ENCODE data around the gene RP2.

Gene RP2

DNA sequence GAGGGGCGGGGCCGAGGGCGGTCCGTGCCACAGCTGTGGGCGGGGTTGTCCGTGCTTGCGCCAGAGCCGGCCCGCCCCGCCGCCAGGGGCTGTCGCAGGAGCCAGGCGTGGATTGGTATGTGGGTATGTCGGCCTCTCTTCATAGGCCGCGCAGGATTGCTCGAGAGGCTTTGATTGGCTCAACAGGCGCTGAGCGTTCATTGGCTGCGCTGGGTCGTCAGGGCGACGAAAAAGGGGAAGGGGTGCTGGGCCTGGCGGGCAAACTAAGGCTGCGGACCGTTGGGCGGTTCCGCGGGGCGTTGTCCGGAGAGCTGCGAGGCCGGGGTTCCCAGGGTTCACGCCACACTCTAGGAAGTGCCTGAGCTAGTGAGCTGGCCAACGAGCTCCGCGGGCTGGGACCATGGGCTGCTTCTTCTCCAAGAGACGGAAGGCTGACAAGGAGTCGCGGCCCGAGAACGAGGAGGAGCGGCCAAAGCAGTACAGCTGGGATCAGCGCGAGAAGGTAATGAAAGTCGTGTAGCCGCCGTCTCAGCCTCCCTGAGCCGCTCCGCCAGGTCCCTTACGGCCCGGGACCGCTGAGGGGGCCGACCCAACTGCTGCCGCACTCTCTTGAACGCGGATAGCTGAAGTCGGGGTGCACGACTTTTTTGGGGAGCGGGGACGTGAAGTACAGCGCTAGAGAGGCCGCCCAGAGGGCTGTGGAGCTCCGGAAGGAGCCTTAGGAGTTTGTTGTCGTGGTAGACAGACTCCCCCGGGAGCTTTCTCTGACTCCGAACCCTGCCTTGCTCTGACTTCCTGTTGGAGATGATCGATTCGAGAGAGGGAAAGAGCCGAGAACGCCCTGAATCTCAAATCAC is at the start of gene RP2:
RP2 (plus strand) TSS at position 343 of the 857 bp plus-strand sequence; CDS start at position 401, 58 bp downstream.
- peak within 1 kb of the TSS; percentile 92 for H3K27ac Mint-ChIP-seq

DNA sequence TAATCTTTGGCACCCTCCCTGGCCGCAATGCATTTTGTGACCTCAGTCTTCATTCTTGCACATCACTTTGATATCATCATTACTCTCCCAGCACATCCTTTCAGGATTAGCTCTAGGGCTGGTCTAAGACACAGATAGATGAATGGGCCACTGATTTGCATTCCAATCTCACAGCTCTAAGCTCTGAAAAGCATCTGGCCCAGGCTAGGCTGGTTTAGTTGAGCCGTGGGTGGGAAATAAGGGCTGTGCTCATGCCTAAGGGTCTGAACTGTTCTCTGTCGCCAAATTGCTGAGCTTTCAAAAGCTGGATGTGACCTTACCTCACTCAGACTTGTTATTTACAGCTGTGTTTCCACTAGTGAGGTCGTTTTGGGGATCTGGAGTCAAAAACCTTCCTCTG is 47.9 kb upstream of the RP2 start:
- H3K4me3 Mint-ChIP-seq = no peak overlapping the region
- H3K4me1 Mint-ChIP-seq (ENCODE audit: low read depth) = peaks cover 22% of the 10 kb centered on the region

More for the DNA sequence above, at the start of gene RP2:
- Mint-ChIP-seq H3K4me3 (peak within 1 kb of the TSS; percentile 95), H3K9me3 (no peaks in the 10 kb centered on the region), H3K4me1 (ENCODE audit: low read depth) (peaks cover 12% of the 10 kb centered on the region), H3K27me3 (peaks cover 19% of the 10 kb centered on the region), H3K36me3 (ENCODE audit: low read depth) (peaks cover 10% of the 10 kb centered on the region)
- peak; percentile 88 for DNase-seq

DNA sequence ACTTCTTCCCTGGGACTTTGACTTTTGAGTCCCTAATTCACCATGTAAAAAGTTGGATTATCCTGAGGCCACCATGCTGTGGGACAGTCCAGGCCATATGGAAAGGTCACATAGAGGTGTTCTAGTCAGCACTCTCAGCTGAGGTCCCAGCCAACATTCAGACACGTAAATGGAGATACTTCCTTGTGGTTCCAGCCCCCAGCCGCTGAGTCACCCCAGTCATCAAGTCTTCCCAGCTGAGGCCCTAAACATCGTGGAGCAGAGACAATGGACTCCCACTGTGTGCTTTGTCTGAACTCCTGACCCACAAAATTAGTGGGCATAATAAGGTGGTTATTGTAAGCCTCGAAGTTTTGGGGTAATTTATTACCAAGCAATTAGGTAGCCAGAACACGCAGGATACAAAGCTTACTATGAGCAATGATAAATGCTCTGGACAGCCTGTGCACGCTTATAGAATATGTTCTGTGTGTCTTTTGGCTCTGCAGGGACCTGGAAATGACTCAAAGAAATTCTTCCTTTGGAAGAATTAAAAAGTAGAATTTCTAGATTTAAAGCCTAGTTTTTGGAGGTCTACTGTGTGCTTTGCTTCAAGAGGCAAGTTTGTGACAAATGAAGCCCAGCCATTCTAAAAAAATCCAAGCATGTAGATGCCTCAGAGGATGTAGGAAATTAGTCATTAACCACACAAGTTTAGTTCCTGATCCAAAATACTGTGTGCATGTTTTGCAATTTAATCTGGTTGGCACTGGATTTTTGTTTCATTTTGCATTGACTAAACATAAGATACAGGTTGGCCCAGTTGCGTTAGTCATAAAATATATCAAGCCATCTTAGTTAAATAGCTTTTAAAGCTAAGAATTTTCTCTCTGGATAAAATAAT is 44.7 kb upstream of the RP2 start:
- H3K36me3 Mint-ChIP-seq (ENCODE audit: low read depth) = no peaks in the 10 kb centered on the region
- peak overlapping the region; percentile 27 for H3K4me3 Mint-ChIP-seq
- H3K4me1 Mint-ChIP-seq (ENCODE audit: low read depth) = peaks cover 22% of the 10 kb centered on the region
- no peak for DNase-seq
- peak overlapping the region; percentile 66 for H3K27ac Mint-ChIP-seq
- no peaks in the 10 kb centered on the region for H3K9me3 Mint-ChIP-seq
- peaks cover 21% of the 10 kb centered on the region for H3K27me3 Mint-ChIP-seq

More for the DNA sequence above, 47.9 kb upstream of the RP2 start:
- H3K27me3 Mint-ChIP-seq = peaks cover 21% of the 10 kb centered on the region
- DNase-seq = no peak
- H3K9me3 Mint-ChIP-seq = no peaks in the 10 kb centered on the region
- no peaks in the 10 kb centered on the region for H3K36me3 Mint-ChIP-seq (ENCODE audit: low read depth)
- H3K27ac Mint-ChIP-seq = no peak overlapping the region

DNA sequence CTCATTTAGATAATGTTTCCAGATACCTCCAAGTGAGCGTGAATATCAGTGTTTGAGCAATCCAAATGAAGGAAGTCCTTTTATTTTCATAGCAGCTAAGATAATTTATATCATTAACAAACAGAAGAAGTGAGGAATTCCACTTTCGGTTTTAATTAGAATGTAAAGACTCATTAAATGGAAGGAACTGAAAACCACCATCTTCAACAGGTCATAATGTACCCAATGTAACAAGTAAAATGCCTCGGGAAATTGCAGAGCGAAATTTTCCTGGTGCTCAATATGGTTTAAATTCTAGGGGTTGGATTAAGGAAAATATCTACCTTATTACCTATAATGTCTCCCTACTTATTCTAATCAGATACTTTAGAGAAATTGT is 44.0 kb upstream of the RP2 start:
- Mint-ChIP-seq H3K27ac (peak overlapping the region; percentile 66), H3K36me3 (ENCODE audit: low read depth) (no peaks in the 10 kb centered on the region), H3K4me3 (no peak overlapping the region), H3K27me3 (peaks cover 21% of the 10 kb centered on the region), H3K4me1 (ENCODE audit: low read depth) (peaks cover 22% of the 10 kb centered on the region), H3K9me3 (no peaks in the 10 kb centered on the region)
- no peak for DNase-seq

DNA sequence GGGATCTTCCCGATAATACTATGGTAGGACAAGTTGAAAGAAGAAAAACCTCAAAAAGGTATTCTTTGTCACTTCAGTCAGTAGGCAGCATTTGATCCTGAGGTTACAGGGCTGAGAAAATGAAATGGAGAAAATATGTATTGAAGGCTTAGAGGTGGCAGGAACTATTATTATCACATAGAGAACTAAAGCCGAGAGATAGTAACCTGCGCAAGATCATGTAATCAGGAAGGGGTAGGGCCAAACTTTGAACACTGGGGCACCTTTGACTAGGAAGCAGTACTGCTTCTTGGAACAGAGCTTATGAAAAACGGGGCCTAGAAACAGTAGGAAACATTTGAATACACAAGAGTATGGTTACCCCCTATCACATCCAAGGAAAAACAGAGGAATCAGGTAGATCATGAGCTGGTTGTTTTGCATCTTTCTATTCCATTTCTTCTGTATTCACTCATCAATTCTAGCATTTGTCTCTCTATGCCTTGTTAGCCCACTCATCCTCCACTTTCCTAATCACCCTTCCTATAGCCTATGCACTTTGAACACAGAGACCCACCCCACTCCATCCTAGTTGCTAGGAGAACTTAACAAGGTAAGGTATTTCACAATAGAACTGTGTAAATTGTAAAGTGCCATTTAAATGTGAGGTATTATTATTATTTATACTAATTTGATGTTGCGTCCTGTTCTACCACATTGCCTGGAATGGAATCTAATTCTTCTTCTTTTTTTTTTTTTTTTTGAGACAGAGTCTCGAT is 43.3 kb upstream of the RP2 start:
- Mint-ChIP-seq H3K9me3 (no peaks in the 10 kb centered on the region), H3K36me3 (ENCODE audit: low read depth) (no peaks in the 10 kb centered on the region), H3K4me3 (no peak overlapping the region), H3K27me3 (peaks cover 16% of the 10 kb centered on the region), H3K27ac (peak overlapping the region; percentile 66), H3K4me1 (ENCODE audit: low read depth) (peaks cover 22% of the 10 kb centered on the region)
- DNase-seq = no peak

DNA sequence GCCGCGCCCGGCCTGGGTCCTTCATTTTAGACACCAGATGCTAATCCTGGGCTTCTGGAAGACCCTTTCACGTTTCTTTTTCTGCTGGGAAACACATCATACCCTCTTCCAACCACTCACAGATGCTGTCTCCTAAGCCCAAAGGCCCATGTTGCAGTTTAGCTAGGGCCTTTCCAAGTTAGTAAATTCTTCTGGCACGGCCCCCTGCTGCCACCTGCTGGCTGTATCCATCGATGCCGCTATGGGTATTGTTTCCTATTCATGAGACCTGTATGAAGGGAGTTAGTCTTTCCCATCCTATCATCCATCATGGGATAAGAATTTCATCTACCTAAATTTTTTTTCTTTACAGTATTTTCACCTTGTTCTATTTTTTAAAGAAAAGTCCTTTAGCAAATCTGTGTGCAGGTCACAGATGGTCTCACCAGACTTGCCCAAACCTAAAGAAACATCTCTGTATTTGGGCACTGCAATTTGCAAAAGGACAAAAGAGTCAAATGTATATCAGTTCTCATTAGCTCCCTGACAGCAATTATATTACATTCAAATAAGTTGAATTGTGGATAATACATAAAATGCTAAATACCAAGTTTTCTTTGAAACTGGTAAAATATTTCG is 40.2 kb upstream of the RP2 start:
- H3K4me3 Mint-ChIP-seq = no peak overlapping the region
- H3K4me1 Mint-ChIP-seq (ENCODE audit: low read depth) = peaks cover 21% of the 10 kb centered on the region
- no peaks in the 10 kb centered on the region for H3K9me3 Mint-ChIP-seq
- H3K27ac Mint-ChIP-seq = no peak overlapping the region
- DNase-seq = peak; percentile 82
- H3K36me3 Mint-ChIP-seq (ENCODE audit: low read depth) = no peaks in the 10 kb centered on the region
- peaks cover 15% of the 10 kb centered on the region for H3K27me3 Mint-ChIP-seq

DNA sequence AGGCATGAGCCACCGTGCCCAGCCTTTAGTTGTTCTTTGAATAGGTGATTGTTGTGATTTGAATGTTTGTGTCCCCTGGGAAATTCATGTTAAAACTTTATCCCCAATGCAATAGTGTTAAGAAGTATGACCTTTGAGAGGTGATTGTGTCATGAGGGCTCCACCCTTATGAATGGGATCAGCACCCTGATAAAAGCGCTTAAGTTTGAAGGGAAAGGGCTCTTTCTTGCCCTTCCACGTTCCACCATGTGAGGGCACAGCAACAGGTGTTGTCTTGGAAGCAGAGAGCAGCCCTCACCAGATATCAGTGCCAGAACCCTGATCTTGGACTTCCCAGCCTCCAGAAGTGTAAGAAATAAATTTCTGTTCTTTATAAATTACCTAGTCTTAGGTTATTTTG is 33.7 kb upstream of the RP2 start:
- DNase-seq = no peak
- Mint-ChIP-seq H3K9me3 (no peaks in the 10 kb centered on the region), H3K27me3 (peaks cover 22% of the 10 kb centered on the region), H3K27ac (no peak overlapping the region), H3K4me1 (ENCODE audit: low read depth) (no peaks in the 10 kb centered on the region), H3K4me3 (no peak overlapping the region), H3K36me3 (ENCODE audit: low read depth) (no peaks in the 10 kb centered on the region)

DNA sequence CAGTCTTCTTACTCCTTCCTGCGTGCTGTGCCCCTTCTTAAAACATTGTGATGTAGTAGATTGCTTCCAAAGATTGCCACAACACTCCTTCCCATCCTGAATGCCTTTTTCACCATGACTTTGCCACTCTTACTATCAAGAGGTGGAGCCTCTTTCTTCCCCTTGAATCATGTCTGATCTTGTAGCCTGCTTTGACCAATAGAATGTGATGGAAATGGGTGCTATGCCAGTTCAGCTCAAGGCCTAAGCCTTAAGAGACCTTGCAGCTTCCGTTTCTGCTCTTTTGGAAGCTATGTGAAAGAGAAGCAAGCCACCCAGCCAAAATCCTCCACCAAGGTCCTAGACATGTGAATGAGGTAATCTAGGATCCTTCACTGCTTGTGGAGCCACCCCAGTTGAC is 31.6 kb upstream of the RP2 start:
- Mint-ChIP-seq H3K4me3 (no peak overlapping the region), H3K27me3 (peaks cover 28% of the 10 kb centered on the region), H3K9me3 (no peaks in the 10 kb centered on the region), H3K27ac (no peak overlapping the region), H3K4me1 (ENCODE audit: low read depth) (no peaks in the 10 kb centered on the region), H3K36me3 (ENCODE audit: low read depth) (no peaks in the 10 kb centered on the region)
- no peak for DNase-seq

DNA sequence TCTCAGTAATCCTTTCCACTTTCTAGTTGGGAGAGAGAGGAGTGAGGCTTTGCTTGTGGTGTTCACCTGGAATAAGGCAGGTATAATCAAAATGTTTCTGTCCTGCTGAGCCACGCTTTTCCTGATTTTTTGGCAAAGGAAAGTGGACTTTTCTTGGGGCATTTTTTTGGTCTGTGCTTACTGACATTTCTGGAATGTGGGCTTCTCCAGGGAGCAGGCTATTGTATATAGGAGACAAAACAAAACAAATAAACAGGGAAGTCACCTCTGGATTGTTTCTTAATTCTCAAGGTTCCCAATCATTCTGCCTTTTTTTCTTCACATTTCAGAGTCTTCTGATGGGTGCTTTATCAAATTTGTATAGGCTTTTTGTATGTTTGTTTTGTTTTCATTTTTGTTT is 25.7 kb upstream of the RP2 start:
- Mint-ChIP-seq H3K4me3 (no peak overlapping the region), H3K27me3 (peaks cover 40% of the 10 kb centered on the region), H3K36me3 (ENCODE audit: low read depth) (no peaks in the 10 kb centered on the region), H3K27ac (no peak overlapping the region), H3K9me3 (no peaks in the 10 kb centered on the region), H3K4me1 (ENCODE audit: low read depth) (no peaks in the 10 kb centered on the region)
- no peak for DNase-seq

DNA sequence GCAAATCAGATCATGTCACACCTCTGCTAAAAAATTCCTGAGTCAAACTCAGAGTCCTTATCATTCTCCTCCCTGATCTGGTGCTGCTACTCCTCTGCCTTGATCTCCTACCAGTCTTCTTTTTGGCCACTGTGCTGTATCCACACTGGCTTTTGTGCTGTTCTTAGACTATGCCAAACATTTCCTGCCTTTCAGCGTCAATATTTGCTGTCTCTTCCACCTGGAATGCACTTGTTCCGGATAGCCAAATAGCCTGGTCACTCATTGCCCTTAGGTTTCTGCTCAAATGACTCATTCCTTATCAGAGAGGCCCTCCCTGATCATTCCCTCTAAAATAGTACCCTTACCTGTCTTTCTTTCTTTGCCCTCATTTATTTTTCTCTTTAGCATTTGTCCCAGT is 24.4 kb upstream of the RP2 start:
- H3K36me3 Mint-ChIP-seq (ENCODE audit: low read depth) = no peaks in the 10 kb centered on the region
- H3K4me1 Mint-ChIP-seq (ENCODE audit: low read depth) = no peaks in the 10 kb centered on the region
- H3K27me3 Mint-ChIP-seq = peaks cover 45% of the 10 kb centered on the region
- no peak overlapping the region for H3K27ac Mint-ChIP-seq
- no peak for DNase-seq
- H3K9me3 Mint-ChIP-seq = no peaks in the 10 kb centered on the region
- H3K4me3 Mint-ChIP-seq = no peak overlapping the region

DNA sequence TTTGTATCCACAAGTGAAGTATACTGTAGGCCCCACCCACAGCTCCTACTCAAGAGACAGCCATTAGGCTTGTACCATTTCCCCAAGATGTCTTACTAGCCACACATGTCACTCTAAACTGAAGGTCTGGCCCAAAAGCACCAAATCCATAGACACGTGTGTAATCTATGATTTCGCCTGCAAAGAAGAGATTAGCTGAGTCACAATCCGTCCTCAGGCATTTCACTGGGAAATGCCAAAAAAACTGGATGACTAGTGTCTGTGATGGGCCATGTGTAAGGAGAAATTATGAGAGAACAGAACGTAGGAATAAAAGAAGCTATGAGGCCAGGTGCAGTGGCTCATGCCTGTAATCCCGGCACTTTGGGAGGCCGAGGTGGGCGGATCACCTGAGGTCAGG is 21.9 kb upstream of the RP2 start:
- H3K4me1 Mint-ChIP-seq (ENCODE audit: low read depth) = no peaks in the 10 kb centered on the region

DNA sequence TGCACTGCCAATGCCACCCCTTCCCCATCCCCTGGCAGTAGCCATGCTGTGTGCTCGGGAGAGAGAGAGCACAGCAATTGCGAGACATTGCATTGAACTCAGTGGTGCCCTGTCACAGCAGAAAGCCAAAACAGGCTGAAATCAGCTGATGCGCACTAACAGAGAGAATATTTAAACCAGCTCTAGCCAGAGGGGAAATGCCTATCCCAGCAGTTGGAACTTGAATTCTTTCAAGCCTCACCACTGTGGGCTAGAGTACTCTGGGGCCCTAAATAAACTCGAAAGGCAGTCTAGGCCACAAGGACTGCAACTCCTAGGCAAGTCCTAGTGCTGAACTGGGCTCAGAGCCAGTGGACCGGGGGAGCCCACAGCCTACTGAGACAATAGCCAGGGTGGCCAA is 17.7 kb upstream of the RP2 start:
- H3K9me3 Mint-ChIP-seq = no peaks in the 10 kb centered on the region
- no peaks in the 10 kb centered on the region for H3K36me3 Mint-ChIP-seq (ENCODE audit: low read depth)
- H3K27me3 Mint-ChIP-seq = peaks cover 30% of the 10 kb centered on the region
- no peak for DNase-seq
- no peak overlapping the region for H3K4me3 Mint-ChIP-seq
- H3K4me1 Mint-ChIP-seq (ENCODE audit: low read depth) = no peaks in the 10 kb centered on the region
- H3K27ac Mint-ChIP-seq = no peak overlapping the region

More for the DNA sequence above, 21.9 kb upstream of the RP2 start:
- Mint-ChIP-seq H3K27me3 (peaks cover 48% of the 10 kb centered on the region), H3K36me3 (ENCODE audit: low read depth) (no peaks in the 10 kb centered on the region), H3K4me3 (no peak overlapping the region), H3K9me3 (no peaks in the 10 kb centered on the region), H3K27ac (no peak overlapping the region)
- DNase-seq = no peak

DNA sequence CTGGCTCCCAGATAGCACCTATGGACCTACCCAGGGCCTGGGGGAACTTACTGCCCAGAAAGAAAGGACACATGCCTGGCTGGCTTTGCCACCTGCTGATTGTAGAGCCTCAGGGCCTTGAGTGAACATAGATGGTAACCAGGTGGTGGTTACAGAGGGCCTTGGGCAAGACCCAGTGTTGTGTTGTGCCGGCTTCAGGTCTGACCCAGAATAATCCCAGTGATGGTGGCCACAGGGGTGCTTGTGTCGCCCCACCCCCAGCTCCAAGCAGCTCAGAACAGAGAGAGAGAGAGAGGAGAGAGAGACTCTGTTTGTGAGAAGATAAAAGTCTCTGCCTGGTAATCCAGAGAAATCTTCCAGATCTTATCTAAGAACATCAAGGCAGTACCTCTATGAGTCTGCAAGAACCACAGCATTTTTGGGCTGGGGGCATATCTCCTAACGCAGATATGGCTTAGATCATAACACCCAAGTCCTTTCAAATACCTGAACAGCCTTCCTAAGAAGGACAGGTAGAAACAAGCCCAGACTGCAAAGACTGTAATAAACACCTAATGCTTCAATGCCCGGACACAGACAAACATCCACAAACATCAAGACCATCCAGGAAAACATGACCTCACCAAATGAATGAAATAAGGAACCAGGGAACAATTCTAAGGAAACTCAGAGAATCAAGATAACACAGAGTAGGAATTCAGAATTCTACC is 16.3 kb upstream of the RP2 start:
- DNase-seq = no peak
- Mint-ChIP-seq H3K4me1 (ENCODE audit: low read depth) (no peaks in the 10 kb centered on the region), H3K36me3 (ENCODE audit: low read depth) (no peaks in the 10 kb centered on the region), H3K27me3 (peaks cover 29% of the 10 kb centered on the region), H3K4me3 (no peak overlapping the region), H3K9me3 (no peaks in the 10 kb centered on the region), H3K27ac (no peak overlapping the region)
